ENCODE data around the gene NANP.
A peak's percentile ranks its signal among the peaks of the same experiment; 100 is the strongest.
"Not testable (repeated sequence)": the region's sequence is repeated elsewhere in the genome, so short reads cannot be mapped to it uniquely, and the experiment has no call there.

NANP gene

DNA sequence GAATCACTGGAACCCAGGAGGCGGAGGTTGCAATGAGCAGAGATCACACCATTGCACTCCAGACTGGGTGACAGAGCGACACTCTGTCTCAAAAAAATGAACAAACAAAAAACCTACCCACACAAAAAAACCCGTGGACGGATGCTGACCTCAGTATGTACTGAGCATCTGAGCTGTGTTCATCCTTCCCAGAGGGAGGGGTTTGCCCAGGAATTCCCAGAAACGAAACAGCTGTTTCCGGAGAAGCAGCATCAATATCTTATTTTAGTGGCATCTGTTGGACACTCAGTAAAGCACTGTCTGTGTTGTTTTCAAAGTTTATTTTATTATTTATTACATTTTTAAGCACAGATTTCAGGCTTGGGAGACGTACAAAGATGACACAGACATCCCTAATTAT lies 18.7 kb downstream of the NANP start:
- DNase-seq: no peak

DNA sequence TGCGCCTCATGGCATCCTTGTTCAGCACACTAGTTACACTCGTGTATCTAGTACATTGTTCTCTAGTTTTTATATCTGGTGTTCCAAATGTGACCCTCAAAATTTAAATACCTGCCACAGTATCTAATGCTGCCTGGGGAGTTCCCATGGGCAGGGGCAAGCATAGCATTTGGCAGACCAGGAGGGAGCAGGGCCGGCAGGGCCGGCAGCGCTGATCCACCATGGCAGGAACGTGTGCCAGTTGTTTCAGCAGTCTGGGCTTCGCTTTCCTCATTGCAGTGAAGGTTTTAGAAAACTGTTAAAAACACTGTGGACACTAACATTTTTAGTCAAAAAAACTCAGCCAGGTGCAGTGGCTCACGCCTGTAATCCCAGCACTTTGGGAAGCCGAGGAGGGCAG lies 19.2 kb downstream of the NANP start:
- DNase-seq: no peak

DNA sequence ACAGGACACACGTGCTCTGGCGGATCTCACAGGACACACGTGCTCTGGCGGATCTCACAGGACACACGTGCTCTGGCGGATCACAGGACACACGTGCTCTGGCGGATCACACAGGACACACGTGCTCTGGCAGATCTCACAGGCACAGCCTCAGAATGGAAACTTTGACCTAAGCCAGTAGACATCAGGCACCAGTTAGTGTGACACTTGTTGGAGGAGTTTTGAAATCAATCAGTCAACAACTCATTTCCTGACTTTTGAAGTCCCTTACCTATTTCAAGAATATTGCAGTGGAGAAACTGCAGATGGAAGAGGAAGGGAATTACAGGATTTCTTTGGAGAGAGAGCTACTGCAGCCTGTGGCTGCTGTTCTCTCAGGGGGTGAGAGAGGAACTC lies 20.9 kb downstream of the NANP start:
- not testable (repeated sequence) for DNase-seq

DNA sequence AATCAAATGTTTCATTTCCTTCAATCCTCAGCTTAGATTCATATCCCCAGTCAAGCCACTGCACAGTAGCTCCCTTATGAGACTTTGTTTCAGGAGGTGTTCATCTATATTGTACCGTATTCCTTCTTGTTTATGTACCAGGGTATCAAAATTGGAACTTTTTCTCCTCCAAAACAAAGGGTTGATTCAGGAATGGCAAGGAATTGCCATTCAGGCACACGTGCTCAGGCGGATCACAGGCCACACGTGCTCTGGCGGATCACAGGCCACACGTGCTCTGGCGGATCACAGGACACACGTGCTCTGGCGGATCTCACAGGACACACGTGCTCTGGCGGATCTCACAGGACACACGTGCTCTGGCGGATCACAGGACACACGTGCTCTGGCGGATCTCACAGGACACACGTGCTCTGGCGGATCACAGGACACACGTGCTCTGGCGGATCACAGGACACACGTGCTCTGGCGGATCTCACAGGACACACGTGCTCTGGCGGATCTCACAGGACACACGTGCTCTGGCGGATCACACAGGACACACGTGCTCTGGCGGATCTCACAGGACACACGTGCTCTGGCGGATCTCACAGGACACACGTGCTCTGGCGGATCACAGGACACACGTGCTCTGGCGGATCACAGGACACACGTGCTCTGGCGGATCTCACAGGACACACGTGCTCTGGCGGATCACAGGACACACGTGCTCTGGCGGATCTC lies 21.5 kb downstream of the NANP start:
- DNase-seq: not testable (repeated sequence)

DNA sequence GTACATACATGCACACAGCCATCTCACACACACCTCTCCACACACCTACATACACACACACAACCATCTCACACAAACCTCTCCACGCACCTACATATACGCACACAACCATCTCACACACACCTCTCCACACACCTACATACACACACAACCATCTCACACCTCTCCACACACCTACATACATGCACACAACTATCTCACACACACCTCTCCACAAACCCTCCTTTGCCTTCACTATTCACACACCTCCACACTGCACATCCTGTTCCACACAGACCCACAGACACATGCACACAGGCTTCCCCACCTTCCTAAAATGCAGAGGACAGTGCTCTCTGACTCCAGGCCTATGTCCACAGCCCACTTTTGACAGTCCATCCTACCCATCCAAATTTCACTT lies 22.2 kb downstream of the NANP start:
- no peak for DNase-seq

DNA sequence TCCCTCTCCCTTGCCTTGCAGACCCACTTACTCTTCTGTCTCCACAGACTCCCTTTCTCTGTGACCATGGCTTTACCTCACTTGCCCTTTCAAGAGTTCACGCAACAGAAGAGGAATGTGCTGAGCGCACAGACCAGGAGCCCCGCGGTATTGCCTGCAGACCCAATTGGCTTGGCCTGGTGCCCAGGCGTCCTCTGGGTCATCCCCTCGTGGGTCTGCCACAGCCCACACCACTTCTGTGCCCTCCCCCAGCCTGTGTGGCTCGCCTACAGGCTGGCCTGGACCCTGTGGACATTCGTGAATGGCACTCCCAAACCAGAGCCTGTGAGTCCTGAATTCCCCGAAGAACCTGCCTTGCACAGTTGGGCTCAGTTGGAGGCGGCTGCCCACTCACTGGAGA lies 23.2 kb downstream of the NANP start:
- DNase-seq: no peak

DNA sequence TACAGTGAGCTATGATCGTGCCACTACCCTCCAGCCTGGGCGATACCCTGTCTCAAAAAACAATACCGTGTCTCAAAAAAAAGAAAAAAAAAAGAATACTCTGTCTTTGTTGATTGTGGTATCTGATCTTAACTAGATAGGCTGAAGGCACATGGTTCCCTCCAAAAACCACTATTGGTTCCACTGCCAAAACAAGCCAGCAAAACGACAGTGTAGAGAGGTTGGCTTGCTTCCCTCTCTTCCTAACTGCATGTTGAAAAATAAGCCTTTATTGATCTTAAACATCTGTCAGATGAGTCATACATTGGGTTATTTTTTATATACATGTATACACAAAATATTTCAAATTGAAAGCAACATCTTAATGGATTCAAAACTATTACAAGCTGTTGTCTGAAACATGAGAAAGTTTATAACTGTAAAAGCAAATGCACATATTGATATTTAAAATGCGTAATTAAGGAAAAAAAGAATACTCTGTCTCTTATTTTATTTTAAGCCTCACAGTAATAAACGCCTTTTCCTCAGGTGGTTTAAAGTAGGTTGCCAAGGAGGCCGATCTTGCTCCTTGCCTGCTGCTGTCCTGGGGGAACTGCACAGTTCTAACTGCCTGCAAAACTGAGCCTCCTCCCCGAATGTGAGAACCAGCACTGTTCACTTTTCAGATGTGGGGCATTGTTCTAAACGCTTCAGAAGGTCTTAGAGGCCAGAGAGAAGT lies 31.5 kb downstream of the NANP start:
- DNase-seq: no peak

DNA sequence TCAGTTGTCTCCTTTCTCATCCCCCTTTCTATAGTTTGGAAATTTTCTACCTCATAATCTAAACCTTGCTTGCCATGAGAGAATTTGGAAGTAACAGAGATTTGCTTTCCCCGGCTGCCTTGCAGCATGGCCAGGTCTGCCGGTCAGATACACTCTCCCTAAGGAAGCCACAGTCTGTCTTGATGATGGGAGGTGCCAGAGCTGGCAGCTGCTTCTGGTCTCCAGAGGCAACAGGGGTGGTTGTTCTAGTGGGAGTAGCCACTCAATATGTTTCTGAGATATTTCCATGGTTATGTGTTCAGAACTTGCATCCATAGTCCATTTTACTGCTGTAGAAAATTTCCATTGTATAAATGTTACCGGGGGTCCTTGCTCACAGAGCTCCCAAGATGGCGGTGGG lies 33.0 kb downstream of the NANP start:
- not testable (repeated sequence) for DNase-seq

DNA sequence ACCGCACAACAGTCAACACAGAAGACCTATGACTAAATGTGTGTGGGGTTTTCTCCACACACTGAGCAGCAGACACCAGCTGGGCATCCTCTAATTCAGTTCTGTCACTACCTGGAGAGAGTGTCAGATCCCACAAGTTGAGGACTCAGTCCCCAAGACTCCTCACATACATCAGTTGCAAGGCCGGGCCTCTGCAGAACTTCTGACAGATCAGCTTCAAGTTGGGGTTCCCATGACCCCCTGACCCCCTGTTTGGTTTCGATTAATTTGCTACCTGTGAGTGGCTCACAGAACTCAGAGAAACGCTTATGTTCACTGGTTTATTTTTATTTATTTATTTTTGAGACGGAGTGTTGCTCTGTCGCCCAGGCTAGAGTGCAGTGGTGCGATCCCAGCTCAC lies 35.3 kb downstream of the NANP start:
- no peak for DNase-seq

DNA sequence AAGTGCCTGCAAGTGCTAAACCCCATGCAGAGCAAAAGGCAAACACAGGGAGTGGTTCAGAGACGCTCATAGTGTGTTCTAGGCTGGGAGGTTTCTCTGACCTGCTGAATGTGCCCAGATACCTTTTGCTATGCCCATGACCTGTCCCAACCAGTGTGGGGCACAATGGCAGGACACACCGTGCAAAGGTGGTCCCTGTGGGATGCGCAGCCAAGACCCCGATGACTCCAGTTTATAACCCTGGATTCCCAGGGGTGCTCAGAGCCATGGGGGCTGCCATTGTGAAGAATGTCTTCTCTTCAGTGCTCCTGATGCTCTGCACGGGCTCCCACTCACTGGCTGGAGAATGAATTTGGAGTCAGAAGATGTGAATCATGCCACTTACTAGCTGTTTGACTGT lies 36.3 kb downstream of the NANP start:
- no peak for DNase-seq

DNA sequence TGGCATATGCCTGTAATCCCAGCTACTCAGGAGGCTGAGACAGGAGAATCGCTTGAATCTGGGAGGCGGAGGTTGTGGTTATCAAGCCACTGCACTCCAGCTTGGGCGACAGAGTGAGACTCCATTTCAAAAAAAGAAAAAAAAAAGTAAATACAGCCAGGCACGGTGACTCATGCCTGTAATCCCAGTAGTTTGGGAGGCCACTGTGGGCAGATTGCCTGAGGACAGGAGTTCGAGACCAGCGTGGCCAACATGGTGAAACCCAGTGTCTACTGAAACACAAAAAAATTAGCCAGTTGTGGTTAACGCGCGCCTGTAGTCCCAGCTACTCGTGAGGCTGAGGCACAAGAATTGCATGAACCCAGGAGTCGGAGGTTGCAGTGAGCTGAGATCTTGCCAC lies 36.9 kb downstream of the NANP start:
- DNase-seq: no peak

DNA sequence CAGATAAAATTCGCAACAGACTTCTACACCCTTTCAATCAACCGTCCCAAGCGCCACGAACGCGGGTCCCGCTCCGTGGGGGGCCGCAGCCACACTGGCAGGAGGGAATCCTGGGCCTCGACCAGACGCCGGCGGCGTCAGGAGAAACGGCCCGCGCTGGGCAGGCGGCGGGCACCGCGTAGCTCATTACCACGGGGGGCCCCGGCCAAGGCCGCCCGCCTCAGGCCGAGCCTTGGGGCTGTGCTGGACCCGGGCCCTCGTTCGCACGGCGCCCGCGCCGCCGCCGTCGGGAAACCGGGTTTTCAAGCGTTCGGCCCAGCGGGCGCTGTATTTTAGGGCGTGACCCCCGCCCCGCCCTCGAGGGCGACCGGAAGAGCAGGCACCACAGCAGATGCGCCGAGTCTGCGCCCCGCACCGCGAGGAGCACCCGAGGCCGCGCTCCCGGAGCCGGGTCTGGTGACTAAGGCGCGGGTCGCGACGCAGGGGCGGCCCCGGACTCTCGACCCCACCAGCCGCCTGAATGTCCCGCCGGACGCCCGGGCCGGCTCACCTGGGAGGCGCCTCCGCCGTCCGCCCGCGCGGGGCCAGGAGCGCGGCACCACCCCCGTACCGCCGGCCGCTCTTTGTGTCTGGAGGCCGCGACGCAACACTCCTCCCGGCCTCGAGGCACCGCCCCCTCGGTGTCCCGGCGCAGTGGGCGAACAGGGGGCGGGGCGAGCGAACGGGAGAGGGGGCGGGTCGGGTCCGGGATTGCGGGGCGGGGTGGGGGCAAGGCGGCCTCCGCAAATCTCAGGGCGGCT lies 38.7 kb downstream of the NANP start, which contains the start of gene NINL:
TSS of gene NINL (minus strand) at position 627 of the 800 bp plus-strand sequence. CDS start 58,944 bp downstream, outside the sequence.
- DNase-seq: peak; percentile 32

DNA sequence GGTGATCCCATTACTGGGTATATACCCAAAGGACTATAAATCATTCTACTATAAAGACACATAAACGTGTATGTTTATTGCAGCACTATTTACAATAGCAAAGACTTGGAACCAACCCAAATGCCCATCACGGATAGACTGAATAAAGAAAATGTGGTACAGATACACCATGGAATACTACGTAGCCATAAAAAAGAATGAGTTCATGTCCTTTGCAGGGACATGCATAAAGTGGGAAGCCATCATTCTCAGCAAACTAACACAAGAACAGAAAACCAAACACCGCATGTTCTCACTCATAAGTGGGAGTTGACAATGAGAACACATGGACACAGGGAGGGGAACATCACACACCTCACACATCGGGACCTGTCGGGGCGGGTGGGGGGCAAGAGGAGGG lies 40.2 kb downstream of the NANP start:
- not testable (repeated sequence) for DNase-seq

DNA sequence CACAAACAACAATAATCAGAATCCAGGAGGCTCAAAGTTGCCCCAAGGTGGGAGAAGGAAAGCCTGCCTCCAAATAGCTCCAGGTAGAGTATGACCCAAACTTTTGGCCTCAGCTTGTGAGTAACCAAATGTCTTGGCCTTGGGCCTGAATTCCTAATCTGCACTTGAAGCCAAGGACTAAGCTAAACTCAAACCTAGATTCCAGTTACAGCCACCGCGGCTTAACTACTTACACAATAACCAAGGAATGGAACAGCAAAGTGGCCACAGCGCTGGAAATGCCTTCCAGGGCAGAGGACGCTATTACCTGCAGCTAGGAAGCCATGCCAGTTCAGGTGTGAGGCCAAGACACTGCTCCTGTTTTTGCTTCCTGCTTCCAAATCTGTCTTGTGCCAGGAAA lies 43.1 kb downstream of the NANP start:
- DNase-seq: no peak

DNA sequence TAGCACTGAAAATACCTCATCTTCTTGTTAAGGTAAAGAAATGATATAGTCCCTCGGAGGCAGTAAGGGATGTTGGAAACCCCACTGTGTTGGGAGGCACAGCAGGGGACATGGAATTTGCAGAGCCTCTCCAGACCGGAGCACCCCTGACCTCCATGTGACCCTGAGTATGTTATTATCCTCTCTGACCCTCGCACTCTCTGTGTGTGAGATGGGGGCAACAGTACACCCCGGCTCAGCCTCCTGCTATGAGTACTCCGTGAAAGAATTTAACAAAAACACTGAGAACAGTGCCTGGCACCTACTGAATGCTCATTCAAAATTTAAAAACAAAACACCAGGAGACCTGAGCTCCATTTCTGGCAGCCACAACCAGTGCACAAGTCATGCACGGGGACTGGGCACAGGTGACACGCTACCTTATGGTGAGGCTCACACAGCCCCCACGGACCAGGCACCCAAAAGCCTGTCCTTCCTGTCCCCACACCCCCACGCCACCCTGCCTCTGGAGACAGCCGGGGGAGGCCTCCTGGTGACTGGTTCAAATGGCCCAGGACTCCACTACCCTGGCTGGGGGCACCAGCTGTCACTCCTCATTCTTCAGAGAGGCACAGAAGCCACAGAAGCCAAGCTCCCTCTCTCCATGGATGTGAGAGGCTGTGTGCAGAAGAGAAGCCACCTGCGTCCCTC lies 44.6 kb downstream of the NANP start:
- DNase-seq: no peak

DNA sequence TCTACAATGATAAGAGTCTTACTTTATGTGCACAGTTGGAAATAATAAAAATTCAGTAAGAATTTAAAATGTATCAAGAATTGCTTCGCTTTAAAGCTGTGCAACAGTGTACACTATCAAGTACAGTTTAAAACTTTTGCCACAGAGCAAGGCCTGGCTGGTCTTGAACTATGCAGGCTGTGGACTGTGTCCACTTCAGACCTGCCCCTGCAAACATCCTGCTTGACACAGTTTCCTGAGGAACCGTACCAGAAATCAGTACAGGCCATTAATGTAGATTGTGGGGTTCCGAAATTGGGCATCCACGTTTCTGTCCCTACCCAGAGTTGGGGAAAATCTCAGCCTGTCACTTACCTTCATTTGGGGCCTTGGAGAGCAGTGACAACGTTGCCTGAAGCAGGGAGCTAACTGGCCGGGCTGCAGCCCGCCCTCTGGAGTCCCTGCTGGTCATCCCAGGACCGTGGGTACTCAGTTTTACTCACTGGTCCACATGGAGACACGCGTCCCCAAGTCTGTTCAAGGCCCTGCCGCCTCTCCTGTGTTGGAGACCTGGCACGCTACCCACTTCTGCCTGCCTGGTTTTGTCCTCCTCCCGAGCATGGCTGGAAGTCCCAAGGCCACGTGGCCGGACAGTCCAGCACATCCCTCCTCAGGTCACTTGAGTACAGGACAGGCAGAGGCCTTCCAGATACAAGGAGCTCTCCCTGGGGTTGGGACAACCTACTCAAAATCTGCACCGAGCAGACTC lies 46.9 kb downstream of the NANP start:
- DNase-seq: no peak

DNA sequence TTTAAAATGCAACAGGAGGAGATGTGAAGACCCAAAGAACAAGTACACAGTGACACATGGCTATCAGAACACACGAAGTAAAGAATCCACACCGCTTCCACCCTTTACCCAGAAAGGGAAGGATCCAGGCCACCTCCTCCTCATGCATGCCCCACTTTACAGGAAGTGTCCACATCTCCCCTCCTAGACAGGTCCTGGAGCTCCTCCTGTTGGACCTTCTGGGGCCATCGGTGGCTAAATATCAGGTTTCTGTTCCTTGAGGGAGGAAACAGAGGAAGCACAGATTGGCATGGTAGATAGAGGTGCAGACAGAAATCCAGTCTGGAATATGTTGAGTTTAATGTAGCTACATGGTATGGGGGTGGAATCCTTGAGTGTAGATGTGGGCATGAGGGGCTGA lies 49.4 kb downstream of the NANP start:
- DNase-seq: no peak

DNA sequence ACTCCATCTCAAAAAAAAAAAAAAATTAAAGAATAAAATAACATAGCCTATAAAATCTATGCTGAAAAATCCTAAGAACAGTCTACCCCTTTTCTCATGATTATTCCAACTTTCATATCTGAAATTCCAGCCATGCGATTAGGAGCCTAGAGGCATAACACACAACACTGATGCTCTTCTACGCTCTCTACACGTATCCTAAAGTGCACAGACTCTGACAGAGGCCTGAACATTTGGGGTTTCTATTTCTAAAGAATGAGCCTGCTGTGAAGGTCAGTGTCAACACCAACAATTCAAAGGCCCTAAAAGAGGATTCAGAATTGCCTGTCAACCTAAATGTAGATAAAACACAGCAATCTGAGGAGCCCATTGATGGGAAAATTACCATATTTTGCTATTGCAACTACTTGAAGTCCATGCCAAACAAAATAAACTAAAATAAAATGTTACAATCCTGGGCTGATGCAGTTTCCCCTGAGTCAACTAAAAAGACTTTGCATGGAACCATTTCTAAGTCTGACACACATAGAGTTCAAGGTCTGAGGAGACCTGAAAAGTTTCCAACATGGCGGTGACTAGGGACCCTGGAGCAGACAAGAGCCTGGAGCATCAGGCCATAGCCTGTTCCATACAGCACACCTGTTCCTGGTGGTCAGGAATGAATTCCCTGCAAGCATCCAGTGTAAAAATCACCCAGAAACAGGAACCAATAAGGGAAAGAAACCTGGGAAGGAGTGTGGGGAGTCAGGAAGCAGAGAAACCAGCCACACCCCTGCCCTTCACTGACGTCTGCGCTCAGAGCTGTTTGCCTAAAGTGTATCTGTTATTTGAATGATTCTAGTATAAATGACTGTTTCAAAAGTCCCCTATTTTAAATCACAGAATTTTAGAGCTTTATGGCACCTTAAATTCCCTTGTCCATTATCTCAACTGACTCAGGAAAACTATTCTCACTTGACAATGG lies 50.2 kb downstream of the NANP start:
- DNase-seq: no peak

DNA sequence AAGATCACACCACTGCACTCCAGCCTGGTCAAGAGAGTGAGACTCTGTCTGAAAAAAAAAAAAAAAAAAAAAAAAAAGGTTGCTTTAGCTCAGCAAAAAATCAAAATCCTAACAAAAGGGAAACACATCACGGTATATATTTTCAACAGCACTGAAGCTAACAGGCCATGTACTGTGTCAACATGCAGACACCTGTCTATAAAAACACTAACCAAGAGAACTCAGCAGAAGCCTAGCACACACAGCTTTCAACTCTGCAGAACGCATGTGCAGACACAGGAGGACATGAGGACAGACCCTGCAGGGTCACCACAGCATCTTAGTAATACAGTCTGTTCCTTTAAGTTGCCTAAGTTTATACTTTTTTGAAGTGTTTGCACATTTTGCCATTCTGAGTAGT lies 52.0 kb downstream of the NANP start:
- no peak for DNase-seq

DNA sequence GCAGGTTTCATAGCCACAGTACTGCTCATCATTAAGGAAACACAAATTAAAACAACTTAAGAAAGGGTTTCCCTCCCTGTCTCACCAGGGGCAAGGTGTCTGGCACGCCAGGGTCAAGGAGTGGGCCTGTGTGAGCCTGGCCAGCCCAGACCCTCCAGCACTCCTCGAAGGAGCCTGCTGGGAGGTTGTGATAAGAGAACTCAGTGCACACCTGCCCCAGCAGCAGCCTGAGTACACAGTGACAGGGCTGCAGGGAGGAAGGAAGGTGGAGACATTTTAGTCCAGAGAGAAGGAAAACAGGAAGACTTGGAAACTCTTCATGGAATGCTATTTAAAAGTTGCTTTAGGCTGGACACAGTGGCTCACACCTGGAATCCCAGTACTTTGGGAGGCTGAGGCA lies 52.6 kb downstream of the NANP start:
- no peak for DNase-seq

DNA sequence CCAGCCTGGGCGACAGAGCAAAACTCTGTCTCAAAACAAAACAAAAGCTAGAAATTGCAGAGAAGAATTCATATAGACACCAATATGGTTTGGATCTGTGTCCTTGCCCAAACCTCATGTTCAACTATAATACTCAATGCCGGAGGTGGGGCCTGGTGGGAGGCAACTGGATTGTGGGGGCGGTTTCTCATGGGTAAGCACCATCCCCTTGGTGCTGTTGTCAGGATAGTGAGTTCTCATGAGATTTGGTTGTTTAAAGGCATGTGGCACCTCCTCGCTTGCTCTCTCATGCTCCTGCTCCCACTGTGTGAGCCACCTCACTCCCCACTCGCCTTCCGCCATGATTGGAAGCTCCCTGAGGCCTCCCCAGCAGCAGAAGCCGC lies 53.7 kb downstream of the NANP start:
- no peak for DNase-seq
